NOMO-1 treated with dmso at 0.1 percent for 144 hours (cell line): Measurements from ENCODE around the gene RNF141.

ENCODE experiments used
- DNase-seq: peaks from one replicate; lab custom pipeline; 2025; ENCODE audit not compliant: unreplicated experiment; lab: John Stamatoyannopoulos, UW

Gene RNF141

DNA sequence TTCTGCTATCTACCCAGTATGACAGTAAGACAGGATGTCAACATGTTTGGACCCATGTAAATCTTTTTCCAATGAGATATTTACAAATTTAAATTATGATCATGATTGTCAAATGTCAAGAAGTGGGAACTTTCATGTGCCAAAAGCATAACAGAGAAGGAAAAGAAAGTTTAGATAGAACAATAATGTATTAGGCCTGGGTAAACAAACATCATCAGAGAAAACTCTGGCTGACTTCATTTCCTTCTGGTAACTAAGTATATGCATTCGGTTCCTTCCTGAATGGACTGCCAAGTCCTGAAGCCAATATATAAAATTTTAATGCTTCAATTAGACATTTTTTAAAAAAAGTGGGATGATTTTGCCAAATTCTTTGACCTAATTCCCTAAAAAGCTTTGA is 16.5 kb downstream of the RNF141 start:
- no peak for DNase-seq

GRCh38 chr11:10522921-10523320 is 18.1 kb downstream of the RNF141 start:
- DNase-seq = no peak

GRCh38 chr11:10522276-10522675 is 18.7 kb downstream of the RNF141 start:
- no peak for DNase-seq

DNA sequence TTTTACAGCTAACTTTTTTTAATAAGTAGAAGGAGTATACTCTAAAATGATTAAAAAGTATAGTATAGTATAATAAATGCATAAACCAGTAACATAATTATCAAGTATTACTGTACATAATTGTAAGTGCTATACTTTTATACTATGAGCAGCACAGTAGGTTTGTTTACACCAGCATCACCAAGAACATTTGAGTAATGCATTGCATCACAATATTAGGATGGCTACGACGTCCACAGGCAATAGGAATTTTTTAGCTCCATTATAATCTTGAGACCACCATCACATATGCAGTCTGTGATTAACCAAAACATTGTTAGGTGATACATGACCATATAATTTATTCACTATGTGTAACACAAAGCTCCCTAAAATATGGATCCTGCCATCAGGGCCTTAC is 20.4 kb downstream of the RNF141 start:
- DNase-seq = no peak

- no peak for DNase-seq
These were observed 21.4 kb downstream of the RNF141 start for GRCh38 chr11:10519630-10520029.

DNA sequence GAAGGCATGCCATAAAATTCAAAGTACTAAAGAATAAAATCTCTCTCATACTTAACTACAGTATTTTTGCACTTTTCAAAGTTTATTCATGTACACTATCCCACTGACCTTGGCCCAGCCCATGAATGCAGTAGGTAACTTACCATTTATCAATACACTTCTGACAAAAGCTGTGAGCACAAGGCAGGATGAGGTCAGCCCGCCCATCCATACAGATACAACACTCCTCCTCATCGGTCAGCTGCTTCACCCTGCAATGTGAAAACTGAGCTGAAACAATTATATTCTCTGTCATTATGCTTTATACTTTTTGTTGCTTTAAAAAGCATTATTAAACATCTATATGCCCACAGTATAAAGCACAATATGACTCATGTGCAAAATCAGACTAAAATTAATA is 22.1 kb downstream of the RNF141 start:
- no peak for DNase-seq

DNA sequence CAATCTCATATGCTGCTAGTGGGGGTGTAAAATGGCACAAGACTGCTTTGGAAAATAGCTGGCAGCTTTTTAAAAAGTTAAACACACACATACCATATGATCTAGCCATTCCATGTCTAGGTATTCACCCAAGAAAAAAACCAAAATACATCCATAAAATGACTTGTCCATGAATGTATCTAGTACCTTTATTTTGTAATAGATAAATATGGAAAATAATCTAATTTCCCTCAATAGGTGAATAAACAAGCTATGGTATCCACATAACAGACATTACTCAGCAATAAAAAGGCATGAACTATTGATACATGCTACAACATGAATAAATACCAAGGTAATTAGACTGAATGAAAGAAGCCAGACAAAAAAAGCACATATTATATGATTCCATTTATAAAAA is 22.9 kb downstream of the RNF141 start:
- no peak for DNase-seq

- no peak for DNase-seq
These were observed 25.6 kb downstream of the RNF141 start for GRCh38 chr11:10515418-10515817.

DNA sequence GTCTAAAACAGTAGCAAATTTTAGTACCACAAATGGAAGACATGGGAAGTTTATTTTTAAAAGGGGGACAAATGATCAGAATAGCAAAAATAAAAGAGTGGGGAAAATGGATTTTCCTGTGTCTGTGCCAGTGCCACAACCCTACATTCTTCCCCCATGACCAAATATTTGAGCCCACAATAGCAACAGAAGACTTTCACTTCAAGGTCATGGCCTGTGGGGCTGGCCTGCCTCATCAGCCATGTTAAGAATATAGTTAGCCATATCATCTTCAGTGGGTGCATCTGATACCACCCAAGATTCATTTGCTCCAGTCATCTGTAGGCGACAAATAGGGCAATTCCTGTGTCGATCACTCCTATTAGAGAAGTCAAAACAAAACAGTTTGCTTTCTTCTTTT is 26.3 kb downstream of the RNF141 start:
- no peak for DNase-seq

DNA sequence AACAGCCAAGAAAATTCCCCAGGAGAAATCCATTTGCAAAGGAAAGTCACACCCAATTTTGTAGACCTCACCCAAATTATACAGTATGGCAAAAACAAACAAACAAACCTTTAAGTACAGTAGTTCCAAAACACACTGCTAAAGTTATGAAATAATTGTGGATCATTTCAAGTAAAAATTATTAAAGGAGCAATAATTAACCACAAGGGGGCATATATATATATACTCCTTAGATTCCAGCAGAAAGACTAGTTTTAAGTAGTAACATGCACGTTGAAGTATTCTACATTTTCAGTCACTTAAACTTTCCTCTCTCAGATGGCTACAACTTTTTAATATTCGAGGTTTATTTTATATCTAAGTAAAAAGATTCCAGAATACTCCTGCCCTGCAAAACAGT is 26.8 kb downstream of the RNF141 start:
- DNase-seq = no peak

DNA sequence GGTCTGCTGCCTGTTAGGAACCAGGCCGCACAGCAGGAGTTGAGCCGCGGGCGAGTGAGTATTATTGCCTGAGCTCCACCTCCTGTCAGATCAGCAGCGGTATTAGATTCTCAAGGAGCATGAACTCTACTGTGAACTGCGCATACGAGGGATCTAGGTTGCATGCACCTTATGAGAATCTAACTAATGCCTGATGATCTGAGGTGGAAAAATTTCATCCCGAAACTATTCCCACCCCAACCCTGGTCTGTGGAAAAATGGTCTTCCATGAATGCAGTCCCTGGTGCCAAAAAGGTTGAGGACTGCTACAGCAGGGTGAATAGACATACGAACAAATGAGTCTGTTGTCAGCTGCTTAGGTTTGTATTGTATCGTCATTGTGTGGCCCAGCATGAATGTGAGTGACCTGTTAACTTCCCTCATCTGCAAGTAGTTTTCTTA is 29.8 kb downstream of the RNF141 start:
- DNase-seq = no peak

DNA sequence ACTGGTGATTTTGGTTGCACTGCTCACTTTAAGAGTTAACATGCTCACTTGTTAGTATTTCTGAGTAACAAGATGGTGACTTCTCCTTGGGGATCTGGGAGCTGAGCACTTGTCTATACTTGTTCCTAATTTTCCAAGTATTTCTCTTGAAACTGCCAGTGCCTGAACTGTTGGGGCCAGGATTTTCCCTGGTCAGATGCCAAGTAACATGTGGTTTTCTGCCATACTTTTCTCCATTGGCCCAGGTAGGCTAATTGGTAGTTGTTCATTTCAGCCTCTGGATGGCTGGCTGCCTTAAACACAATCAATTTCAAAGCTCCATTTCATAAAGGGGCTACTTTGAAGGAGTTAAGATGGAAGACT is 35.0 kb downstream of the RNF141 start:
- no peak for DNase-seq

GRCh38 chr11:10505278-10506007 is 35.5 kb downstream of the RNF141 start:
- DNase-seq = no peak

GRCh38 chr11:10504490-10504889 is 36.5 kb downstream of the RNF141 start:
- DNase-seq = no peak

DNA sequence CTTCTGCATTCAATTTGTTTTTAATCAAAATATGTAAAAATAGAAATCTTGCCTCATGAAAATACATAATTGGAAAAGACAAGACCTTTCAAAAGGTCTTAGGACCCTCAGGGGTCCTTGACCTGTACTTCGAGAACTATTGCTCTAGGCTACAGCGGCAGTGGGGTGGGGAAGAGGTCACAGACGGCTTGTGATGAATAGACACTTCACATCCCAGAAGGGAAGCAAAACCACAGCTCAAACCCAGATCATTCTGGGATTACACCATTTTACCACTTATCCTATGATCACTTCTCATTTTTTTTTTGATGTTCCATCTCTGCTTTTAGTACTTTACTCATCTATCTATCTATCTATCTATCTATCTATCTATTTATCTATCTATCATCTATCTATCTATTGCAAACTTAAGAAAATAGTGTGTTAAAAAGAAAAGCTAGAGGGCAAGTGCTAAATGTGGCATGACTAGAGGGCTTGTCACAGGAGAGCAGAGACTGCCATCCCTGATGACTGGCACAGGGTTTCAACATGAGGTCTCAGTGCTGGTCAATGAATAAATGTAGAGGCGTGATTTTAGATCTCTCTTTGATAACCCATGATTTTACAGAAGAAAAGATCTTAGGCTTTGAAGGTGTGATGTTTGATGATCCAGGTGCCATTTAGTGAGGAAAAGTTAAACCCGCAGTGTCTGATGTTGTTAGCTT is 37.1 kb downstream of the RNF141 start:
- peak; percentile 62 for DNase-seq

DNA sequence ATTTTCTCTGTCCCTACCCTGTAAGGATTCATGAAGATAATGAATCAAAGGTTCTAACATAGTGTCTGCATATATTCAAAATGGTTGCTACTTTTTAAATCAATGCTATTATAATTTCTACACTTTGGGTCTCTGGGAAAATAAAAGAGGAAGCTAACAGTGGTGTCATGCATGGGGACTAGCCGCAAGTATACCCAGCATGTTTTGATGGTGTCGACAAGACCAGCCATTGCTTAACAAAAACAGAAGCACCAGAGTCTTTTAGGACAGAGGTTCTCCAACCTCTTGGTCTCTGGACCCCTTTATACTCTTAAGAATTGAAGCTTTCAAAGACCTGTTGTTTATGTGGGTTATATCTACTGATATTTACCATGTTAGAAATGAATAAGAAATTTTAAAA is 37.8 kb downstream of the RNF141 start:
- DNase-seq = peak; percentile 62

DNA sequence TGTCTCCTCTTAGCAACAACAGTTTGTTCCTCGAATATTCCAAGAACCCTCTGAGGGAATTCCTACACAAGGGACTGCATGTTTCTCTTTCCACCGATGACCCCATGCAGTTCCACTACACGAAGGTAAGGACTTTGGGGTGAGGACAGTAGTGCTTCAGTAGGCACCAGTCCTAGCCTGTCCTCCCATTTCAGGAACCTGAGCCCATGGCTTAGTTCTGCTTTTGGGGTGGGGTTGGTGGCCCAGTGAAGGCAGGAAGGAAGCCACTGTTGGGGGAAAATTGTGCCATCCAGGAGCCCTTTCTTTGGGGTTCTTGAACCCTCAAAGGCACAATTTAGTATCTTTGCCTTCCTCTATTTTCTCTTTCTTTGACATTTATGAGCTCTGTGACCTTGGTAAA is 38.2 kb downstream of the RNF141 start:
- DNase-seq = peak; percentile 40

- DNase-seq = no peak
These were observed 38.8 kb downstream of the RNF141 start for GRCh38 chr11:10502065-10502680.

DNA sequence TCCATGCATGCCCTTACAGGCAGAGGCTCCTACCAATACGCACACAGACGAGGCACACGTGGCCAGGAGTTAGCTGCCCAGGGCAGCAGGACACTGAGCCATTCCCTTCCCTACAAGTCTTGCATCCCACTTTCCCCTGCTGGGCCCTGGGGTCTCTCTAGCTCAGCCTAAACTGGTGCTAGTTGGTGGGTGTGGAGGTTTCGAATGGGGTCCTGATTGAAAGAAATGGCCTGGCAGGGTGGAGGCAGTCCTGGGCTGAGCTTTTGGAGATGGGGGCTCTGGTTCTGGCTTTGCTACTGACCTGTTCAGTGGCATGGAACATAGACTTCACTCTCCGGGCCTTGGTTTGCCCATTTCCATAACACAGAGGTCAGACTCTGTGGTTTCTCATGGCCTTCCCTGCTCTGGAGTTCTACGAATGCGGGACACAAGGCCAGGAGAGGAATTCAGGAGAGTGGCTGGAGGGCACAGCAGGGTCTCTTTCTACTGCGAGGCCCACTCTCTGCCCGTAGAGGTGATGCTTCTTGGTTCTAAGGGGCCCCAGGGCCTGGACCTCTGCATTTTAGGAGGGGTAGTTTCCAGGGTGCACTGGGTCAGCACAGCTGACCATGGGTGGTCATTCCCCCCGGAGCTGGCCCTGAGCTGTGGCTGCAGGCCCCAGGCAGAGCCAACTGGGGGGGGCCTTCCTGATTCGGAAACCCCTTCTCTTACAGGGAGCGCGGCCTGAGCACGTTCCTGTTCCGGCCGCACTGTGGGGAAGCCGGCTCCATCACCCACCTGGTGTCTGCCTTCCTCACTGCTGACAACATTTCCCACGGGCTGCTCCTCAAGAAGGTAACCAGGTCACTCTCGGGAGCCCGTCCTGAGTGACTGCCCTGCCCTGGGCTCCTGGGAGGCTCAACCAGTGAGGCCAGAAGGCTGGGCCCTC is 40.0 kb downstream of the RNF141 start:
- DNase-seq = no peak

DNA sequence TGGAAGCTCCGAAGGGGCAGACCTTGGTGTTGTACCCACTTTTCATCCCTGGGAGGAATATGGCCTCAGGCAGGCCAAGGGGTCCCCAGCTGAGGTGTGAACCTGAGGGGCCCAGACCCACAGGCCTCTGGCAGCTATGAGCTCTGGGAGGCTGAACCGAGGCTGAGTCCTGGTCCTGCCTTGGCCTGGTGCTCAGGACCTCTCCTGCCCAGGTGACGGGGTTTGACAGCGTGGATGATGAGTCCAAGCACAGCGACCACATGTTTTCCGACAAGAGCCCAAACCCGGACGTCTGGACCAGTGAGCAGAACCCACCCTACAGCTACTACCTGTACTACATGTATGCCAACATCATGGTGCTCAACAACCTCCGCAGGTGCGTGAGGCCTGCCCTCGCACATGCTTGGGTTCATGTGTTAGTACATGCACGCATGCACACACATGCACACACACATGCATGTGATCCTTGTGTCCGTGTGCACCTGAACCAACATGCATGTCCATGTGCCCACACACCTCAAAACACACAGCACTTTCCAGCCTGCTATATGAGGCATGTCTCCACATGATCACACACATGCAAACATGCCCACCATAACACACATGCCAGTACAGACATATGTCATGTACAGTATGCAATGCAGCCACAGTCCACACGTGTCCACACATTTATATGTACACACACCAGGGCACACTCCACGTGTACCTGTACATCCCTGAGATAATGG is 40.9 kb downstream of the RNF141 start:
- DNase-seq = no peak

DNA sequence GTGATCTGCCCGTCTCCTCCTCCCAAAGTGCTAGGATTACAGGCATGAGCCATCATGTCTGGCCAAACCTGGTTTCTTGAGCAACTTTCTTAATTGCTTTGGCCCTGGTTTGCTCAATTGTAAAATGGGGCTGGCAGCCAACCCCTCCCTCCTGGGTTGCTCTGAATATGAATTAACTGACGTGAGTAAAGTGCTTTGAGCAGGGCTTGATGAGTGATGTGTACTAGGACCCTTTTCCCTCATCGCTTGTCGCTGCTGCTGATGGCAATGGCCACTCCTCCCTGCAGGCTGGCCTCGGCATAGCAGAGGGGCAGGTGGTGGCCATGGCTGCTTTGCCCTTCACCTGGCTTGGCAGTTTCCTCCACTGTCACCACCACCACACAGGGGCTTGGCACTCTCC is 41.5 kb downstream of the RNF141 start:
- DNase-seq = peak; percentile 46
